SKM-1 (cell line): Measurements from ENCODE around the gene TPK1.

Experiments used
- DNase-seq: peaks from one replicate; lab custom pipeline; 2025; ENCODE audit not compliant: unreplicated experiment; lab: John Stamatoyannopoulos, UW

Gene TPK1

GRCh38 chr7:144416341-144416740 lies 419.5 kb downstream of the TPK1 start:
- DNase-seq = no peak

DNA sequence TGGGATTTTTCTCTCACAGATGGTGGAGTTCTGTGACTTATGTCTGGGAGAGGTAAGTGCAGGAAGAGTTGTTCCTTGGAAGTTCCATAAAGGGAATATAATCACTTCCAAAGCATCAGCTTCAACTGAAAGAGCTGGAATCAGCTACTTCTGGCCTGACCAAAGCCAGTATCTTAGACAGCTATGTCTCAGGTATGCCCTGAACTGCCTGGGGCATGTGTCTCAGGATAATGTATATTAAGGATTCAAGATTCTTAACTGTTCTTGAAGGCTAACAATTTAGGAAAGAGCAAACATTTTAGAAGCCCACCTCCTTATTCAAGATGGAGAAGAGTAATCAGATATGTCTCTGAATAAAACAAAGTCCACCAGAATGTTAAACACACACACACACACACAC lies 420.0 kb downstream of the TPK1 start:
- no peak for DNase-seq

- DNase-seq = no peak
These were observed 421.0 kb downstream of the TPK1 start for GRCh38 chr7:144414815-144415214.

GRCh38 chr7:144410441-144410840 lies 425.4 kb downstream of the TPK1 start:
- no peak for DNase-seq

- DNase-seq = no peak
These were observed 427.7 kb downstream of the TPK1 start for GRCh38 chr7:144408121-144408520.

DNA sequence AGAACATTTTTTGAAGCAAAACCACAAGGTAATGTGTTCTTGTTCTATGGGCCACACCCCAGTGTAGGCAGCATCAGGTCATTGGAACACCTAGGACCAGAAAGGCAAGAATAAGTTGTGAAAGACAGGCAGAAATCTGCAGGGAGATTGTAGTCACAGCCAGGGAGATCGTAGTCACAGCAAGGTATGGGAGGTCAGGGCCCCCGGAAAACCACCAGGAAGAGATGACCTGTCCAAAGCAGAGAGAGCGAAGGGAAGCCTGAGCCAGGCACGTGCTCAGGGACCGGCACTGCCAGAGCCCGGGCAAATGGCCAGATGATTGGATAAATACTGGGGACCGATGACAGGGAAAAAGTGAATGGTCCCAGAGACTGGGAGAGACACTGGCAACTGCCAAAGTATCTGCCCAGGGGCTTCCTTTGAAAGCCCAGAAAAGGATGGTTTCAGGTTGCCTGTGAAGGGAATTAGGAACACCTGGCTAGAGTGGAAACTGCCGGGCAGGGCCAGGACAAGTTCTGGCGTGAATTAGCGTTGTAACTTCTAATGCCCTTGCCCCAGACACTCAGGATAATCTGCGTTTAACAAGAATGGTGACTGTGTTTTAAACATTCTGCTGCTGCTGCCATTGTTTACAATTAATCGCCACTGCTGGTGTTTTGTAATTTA lies 428.5 kb downstream of the TPK1 start:
- no peak for DNase-seq

DNA sequence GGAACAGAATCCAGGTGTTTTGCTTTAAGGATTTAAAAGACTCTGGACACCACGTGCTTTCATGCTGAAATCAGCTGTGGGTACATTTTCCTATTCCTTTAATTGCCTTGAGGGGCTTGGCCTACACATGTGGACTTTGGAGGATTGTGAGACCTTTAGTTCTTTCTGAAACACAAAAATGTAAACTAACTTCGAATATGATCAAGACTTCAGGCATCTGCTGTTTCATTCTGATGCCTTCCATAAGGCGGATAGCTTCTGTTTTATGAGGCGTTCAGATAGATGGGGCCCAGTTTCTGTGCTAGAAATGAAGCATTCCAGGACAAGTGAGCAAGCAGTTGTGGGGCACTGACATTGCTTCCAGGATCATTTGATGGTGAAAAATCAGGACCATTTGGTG lies 430.9 kb downstream of the TPK1 start:
- DNase-seq = no peak

GRCh38 chr7:144403649-144404061 lies 432.2 kb downstream of the TPK1 start, which contains the start of gene NOBOX:
NOBOX (minus strand) TSS chr7:144403693.
- DNase-seq = no peak

DNA sequence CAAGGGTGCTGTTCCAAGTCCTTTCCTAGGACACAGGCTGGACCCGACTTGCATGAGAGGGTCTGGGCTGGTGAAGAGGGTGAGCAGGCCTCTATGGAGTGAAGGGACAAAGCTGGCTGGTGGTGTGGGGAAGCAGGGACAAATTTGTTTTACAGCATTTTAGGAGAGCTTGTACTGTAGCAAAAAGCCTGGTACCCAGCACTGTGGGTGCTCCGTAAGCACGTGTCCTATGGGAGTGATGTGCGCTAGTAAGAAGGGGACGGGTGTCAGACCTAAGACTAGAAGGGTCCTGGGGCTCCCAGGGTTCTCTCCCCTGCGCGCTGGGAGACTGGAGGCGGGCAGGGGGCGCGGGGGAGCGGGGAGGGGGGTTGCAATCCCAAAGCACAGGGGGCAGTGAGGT lies 432.8 kb downstream of the TPK1 start:
- DNase-seq = no peak
